ENCODE data around the gene LRCH4. TPM values are rescaled to one million over a fixed set of nuclear protein-coding genes. Genes with fewer than 3 reads are reported as not detected.

The LRCH4 gene
- total and polyA plus RNA-seq, 2 of the 8 experiments (the other 6 are each of a cell fraction or from before 2014, with no cell fraction given) = 15.5 to 36.6 TPM

GRCh38 chr7:100591596-100591995 is 5.7 kb upstream of the LRCH4 start (continued):
- TF ChIP-seq TAF1 (IDR thresholded peaks at IDR 0.05; ENCODE audit: low read depth, low read length) = no peak

All from H1 (cell line).